GM21717 (cell line): ENCODE results near the gene PDE7B.

Experiments
- ATAC-seq: cut with Tn5 transposase; IDR thresholded peaks from one replicate; pipeline ENCODE4 v1.9.1; 2021; ENCODE audit warnings: mild to moderate bottlenecking, moderate library complexity; ENCODE audit not compliant: unreplicated experiment

PDE7B gene

GRCh38 chr6:136022224-136022874 lies 170.8 kb downstream of the PDE7B start:
- ATAC-seq: no peak

- ATAC-seq: no peak
Measured at GRCh38 chr6:136024711-136025110, 173.2 kb downstream of the PDE7B start.

- no peak for ATAC-seq
Measured at GRCh38 chr6:136025736-136026135, 174.2 kb downstream of the PDE7B start.

GRCh38 chr6:136030131-136030530 lies 178.6 kb downstream of the PDE7B start:
- ATAC-seq: no peak

- ATAC-seq: no peak
Measured at GRCh38 chr6:136031982-136032381, 180.5 kb downstream of the PDE7B start.

- no peak for ATAC-seq
Measured at GRCh38 chr6:136033416-136033815, 181.9 kb downstream of the PDE7B start.

- no peak for ATAC-seq
Measured at GRCh38 chr6:136034422-136034821, 182.9 kb downstream of the PDE7B start.

GRCh38 chr6:136035378-136036070 lies 184.0 kb downstream of the PDE7B start:
- ATAC-seq: no peak

- no peak for ATAC-seq
Measured at GRCh38 chr6:136036071-136036380, 184.5 kb downstream of the PDE7B start.

- no peak for ATAC-seq
Measured at GRCh38 chr6:136036601-136037000, 185.1 kb downstream of the PDE7B start.

GRCh38 chr6:136037242-136037875 lies 185.9 kb downstream of the PDE7B start:
- ATAC-seq: no peak

- ATAC-seq: no peak
Measured at GRCh38 chr6:136037876-136038460, 186.5 kb downstream of the PDE7B start.

- no peak for ATAC-seq
Measured at GRCh38 chr6:136038531-136038930, 187.0 kb downstream of the PDE7B start.

- no peak for ATAC-seq
Measured at GRCh38 chr6:136039185-136039584, 187.7 kb downstream of the PDE7B start.

- ATAC-seq: no peak
Measured at GRCh38 chr6:136050475-136050874, 199.0 kb downstream of the PDE7B start.

GRCh38 chr6:136051140-136051775 lies 199.8 kb downstream of the PDE7B start:
- ATAC-seq: no peak

GRCh38 chr6:136052031-136052430 lies 200.5 kb downstream of the PDE7B start:
- no peak for ATAC-seq

GRCh38 chr6:136058852-136059251 lies 207.4 kb downstream of the PDE7B start:
- no peak for ATAC-seq

GRCh38 chr6:136059308-136059707 lies 207.8 kb downstream of the PDE7B start:
- ATAC-seq: no peak

GRCh38 chr6:136060052-136060451 lies 208.6 kb downstream of the PDE7B start:
- no peak for ATAC-seq

- ATAC-seq: no peak
Measured at GRCh38 chr6:136060759-136061158, 209.3 kb downstream of the PDE7B start.
